Fibroblast of lung (primary cell): ENCODE results near the gene DNAH3. TPM values are rescaled to one million over a fixed set of nuclear protein-coding genes. Genes with fewer than 3 reads are reported as not detected.

Experiments
- DNase-seq, 2 donors: peaks; one replicate each; pipeline versions ENCODE4 v3.0.0 to v3.0.0-alpha.2; 2010; ENCODE audit warnings: low read depth in 2 of 2
- H2AFZ ChIP-seq: 2 replicates; pipeline ENCODE4 v1.5.1; 2012; ENCODE audit warnings: low read length, control low read depth, inconsistent platforms
- H3K27ac ChIP-seq: 2 replicates; pipeline ENCODE4 v1.5.1; 2011; ENCODE audit warnings: low read length, control low read depth; ENCODE audit not compliant: insufficient read depth
- H3K27me3 ChIP-seq: 2 replicates; pipeline ENCODE4 v1.5.1; 2011; ENCODE audit warnings: mild to moderate bottlenecking, low read length; ENCODE audit not compliant: control insufficient read depth, insufficient read depth
- H3K36me3 ChIP-seq: 2 replicates; pipeline ENCODE4 v1.5.1; 2011; ENCODE audit warnings: low read length; ENCODE audit not compliant: control insufficient read depth, insufficient read depth
- H3K4me1 ChIP-seq: 2 replicates; pipeline ENCODE4 v1.5.1; 2011; ENCODE audit warnings: low read length; ENCODE audit not compliant: control insufficient read depth, insufficient read depth; ENCODE audit errors: extremely low read depth
- H3K4me2 ChIP-seq: 2 replicates; pipeline ENCODE4 v1.5.1; 2011; ENCODE audit warnings: low read length, control low read depth; ENCODE audit not compliant: insufficient read depth; ENCODE audit errors: extremely low read depth
- H3K4me3 ChIP-seq, 4 experiments: fragments of 200-600 bp in 1 of 4; sonication (generic) in 1 of 4; replicated peaks in 1 of 4; 2 replicates each; pipeline ENCODE4 v1.5.1; 2011 to 2016; ENCODE audit warnings: low read length in 4 of 4, low read depth in 3 of 4, mild to moderate bottlenecking in 3 of 4, control low read depth in 2 of 4, inconsistent platforms in 1 of 4, mixed read lengths in 1 of 4; ENCODE audit not compliant: insufficient read depth in 1 of 4; ENCODE audit errors: control extremely low read depth in 1 of 4
- H3K79me2 ChIP-seq: 2 replicates; pipeline ENCODE4 v1.5.1; 2012; ENCODE audit warnings: mild to moderate bottlenecking, low read length, inconsistent platforms; ENCODE audit not compliant: control insufficient read depth, insufficient read depth
- H3K9ac ChIP-seq: 2 replicates; pipeline ENCODE4 v1.5.1; 2011; ENCODE audit warnings: mild to moderate bottlenecking, low read length, control low read depth; ENCODE audit not compliant: insufficient read depth
- H3K9me3 ChIP-seq: 2 replicates; pipeline ENCODE4 v1.5.1; 2012; ENCODE audit warnings: low read depth, low read length; ENCODE audit not compliant: control insufficient read depth, insufficient read depth
- H4K20me1 ChIP-seq: 2 replicates; pipeline ENCODE4 v1.5.1; 2011; ENCODE audit warnings: low read length; ENCODE audit not compliant: control insufficient read depth, insufficient read depth; ENCODE audit errors: extremely low read depth
- EZH2 ChIP-seq: IDR thresholded peaks from 2 replicates; pipeline ENCODE4 v1.5.1; 2012; ENCODE audit warnings: low read length, control low read depth, mild to moderate bottlenecking; ENCODE audit errors: missing control alignments
- polyA plus RNA-seq, 2 donors: library from polyadenylated mRNA; depleted of rRNA in 1 of 2; stranded (reverse) in 1 of 2; unstranded in 1 of 2; fragments of >200 nt; gene quantifications; 2 replicates each; pipeline ENCODE4 v1.2.1, GENCODE V29; 2011 to 2012; ENCODE audit warnings: missing spikeins in 1 of 2
- total RNA-seq: library from RNA; depleted of rRNA; stranded (reverse); fragments of >200 nt; gene quantifications from 2 replicates; pipeline ENCODE4 v1.2.1, GENCODE V29; 2014
- TF ChIP-seq, protein P1 (sequence below), 2 donors: IDR thresholded peaks in 1 of 2; conservative IDR thresholded peaks in 1 of 2; 1 replicate in 1 of 2; 2 replicates in 1 of 2; pipeline ENCODE4 v1.5.1; 2011 to 2012; ENCODE audit warnings: low read length in 2 of 2, control low read depth in 1 of 2, inconsistent platforms in 1 of 2, low read depth in 1 of 2, mild to moderate bottlenecking in 1 of 2

The DNAH3 gene
- total and polyA plus RNA-seq, 2 donors (not counting 1 experiment from before 2014, with no cell fraction given) = not detected

DNA sequence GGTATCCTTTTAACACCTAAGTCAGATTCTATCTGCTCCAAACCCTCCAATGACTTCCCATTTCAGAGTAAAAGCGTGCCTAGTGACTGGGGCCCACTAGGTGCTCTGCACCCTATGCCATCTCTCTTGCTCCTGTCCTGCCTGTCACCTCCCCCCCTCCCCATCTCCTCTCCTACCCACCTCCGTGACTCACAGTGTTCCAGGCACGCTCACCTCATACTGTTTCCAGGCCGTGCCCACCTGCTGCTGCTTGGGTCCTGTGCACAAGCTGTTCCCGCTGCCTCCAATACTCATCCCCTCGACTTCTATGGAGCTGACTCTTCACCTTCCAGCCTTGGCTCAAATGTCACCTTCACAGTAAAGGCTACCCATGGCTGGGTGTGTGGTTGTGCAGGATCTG lies 21.7 kb downstream of the DNAH3 start:
- TF ChIP-seq, protein P1, sequence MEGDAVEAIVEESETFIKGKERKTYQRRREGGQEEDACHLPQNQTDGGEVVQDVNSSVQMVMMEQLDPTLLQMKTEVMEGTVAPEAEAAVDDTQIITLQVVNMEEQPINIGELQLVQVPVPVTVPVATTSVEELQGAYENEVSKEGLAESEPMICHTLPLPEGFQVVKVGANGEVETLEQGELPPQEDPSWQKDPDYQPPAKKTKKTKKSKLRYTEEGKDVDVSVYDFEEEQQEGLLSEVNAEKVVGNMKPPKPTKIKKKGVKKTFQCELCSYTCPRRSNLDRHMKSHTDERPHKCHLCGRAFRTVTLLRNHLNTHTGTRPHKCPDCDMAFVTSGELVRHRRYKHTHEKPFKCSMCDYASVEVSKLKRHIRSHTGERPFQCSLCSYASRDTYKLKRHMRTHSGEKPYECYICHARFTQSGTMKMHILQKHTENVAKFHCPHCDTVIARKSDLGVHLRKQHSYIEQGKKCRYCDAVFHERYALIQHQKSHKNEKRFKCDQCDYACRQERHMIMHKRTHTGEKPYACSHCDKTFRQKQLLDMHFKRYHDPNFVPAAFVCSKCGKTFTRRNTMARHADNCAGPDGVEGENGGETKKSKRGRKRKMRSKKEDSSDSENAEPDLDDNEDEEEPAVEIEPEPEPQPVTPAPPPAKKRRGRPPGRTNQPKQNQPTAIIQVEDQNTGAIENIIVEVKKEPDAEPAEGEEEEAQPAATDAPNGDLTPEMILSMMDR (conservative IDR thresholded peaks at IDR 0.05 in 1 of 2, IDR thresholded peaks at IDR 0.05 in 1 of 2; ENCODE audit: low read depth in 1 of 2, low read length in 2 of 2) = no peak
- TF ChIP-seq EZH2 = no peak
- Histone ChIP-seq H3K27ac (no peak overlapping the region), H2AFZ (no peak overlapping the region), H3K36me3 (no peaks in the 10 kb centered on the region), H3K79me2 (no peaks in the 10 kb centered on the region), H3K9me3 (no peaks in the 10 kb centered on the region), H3K27me3 (peaks cover 7% of the 10 kb centered on the region), H3K4me1 (no peaks in the 10 kb centered on the region), H4K20me1 (no peaks in the 10 kb centered on the region), H3K9ac (no peak overlapping the region), H3K4me3 (no peak overlapping the region), H3K4me2 (no peak overlapping the region)
- DNase-seq = no peak

DNA sequence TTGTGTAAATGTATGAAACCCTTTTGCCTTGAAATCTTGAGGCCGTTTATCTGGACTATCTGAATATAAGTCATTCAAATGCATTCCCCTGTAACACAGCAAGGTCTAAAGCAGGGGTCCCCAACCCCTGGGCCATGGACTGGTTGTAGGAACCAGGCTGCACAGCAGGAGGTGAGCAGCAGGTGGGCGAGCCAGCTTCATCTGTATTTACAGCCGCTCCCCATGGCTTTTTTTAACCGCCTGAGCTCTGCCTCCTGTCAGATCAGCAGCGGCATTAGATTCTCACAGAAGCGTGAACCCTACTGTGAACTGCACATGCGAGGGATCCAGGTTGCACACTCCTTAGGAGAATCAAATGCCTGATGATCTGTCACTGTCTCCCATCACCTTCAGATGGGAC lies 24.1 kb downstream of the DNAH3 start:
- no peak overlapping the region for H3K4me2 ChIP-seq
- no peaks in the 10 kb centered on the region for H3K9me3 ChIP-seq
- no peak overlapping the region for H3K9ac ChIP-seq
- H3K27me3 ChIP-seq = peaks cover 4% of the 10 kb centered on the region
- no peaks in the 10 kb centered on the region for H3K79me2 ChIP-seq
- H3K36me3 ChIP-seq = no peaks in the 10 kb centered on the region
- no peaks in the 10 kb centered on the region for H3K4me1 ChIP-seq
- H3K4me3 ChIP-seq = no peak overlapping the region
- no peaks in the 10 kb centered on the region for H4K20me1 ChIP-seq
- H2AFZ ChIP-seq = no peak overlapping the region
- TF ChIP-seq, protein P1 (conservative IDR thresholded peaks at IDR 0.05 in 1 of 2, IDR thresholded peaks at IDR 0.05 in 1 of 2; ENCODE audit: low read depth in 1 of 2, low read length in 2 of 2) = no peak
- TF ChIP-seq EZH2 = no peak
- no peak overlapping the region for H3K27ac ChIP-seq
- DNase-seq = no peak

DNA sequence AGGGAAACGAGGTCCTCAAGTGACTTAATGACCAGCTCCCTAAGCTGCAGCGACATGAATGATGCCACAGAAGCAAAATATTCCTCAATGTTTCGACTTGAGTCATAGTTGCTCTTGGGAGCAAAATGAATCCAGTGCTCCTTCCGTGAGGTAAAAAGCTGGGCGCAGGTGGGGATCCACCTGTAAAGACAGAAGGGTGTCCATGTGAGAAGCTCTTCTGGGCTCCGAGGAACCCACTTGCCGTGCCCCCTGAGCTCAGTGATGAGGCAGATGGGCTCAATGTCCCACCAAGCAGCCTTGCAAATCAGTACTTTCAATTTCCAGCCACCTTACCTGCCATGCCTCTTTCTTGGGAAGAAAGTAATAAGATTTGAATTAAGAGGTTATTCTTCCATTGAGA lies 25.5 kb downstream of the DNAH3 start:
- Histone ChIP-seq H3K4me3 (no peak overlapping the region), H3K4me2 (no peak overlapping the region), H4K20me1 (no peaks in the 10 kb centered on the region), H3K9ac (no peak overlapping the region), H2AFZ (no peak overlapping the region), H3K27ac (no peak overlapping the region), H3K9me3 (no peaks in the 10 kb centered on the region), H3K36me3 (no peaks in the 10 kb centered on the region), H3K4me1 (no peaks in the 10 kb centered on the region), H3K27me3 (no peaks in the 10 kb centered on the region), H3K79me2 (no peaks in the 10 kb centered on the region)
- TF ChIP-seq EZH2 = no peak
- TF ChIP-seq, protein P1 (conservative IDR thresholded peaks at IDR 0.05 in 1 of 2, IDR thresholded peaks at IDR 0.05 in 1 of 2; ENCODE audit: low read depth in 1 of 2, low read length in 2 of 2) = no peak
- no peak for DNase-seq
